GM21360 (cell line): ENCODE measurements around the gene CDH4.

ENCODE experiments used
- ATAC-seq: cut with Tn5 transposase; IDR thresholded peaks from one replicate; pipeline ENCODE4 v1.9.1; 2021; ENCODE audit warnings: mild to moderate bottlenecking, moderate library complexity; ENCODE audit not compliant: unreplicated experiment

Gene CDH4

GRCh38 chr20:61895686-61896057, 643.6 kb downstream of the CDH4 start:
- no peak for ATAC-seq

- ATAC-seq = no peak
Measured at GRCh38 chr20:61896058-61896961, 644.2 kb downstream of the CDH4 start.

GRCh38 chr20:61897401-61898295, 645.6 kb downstream of the CDH4 start:
- ATAC-seq = no peak

- no peak for ATAC-seq
Measured at GRCh38 chr20:61898405-61898804, 646.3 kb downstream of the CDH4 start.

GRCh38 chr20:61900011-61900944, 648.2 kb downstream of the CDH4 start:
- no peak for ATAC-seq

GRCh38 chr20:61900945-61901293, 648.9 kb downstream of the CDH4 start:
- no peak for ATAC-seq

GRCh38 chr20:61901392-61902220, 649.5 kb downstream of the CDH4 start:
- ATAC-seq = no peak

GRCh38 chr20:61902221-61902869, 650.3 kb downstream of the CDH4 start:
- no peak for ATAC-seq

- no peak for ATAC-seq
Measured at GRCh38 chr20:61903575-61904340, 651.7 kb downstream of the CDH4 start.

- no peak for ATAC-seq
Measured at GRCh38 chr20:61904456-61904855, 652.4 kb downstream of the CDH4 start.

GRCh38 chr20:61905781-61906523, 653.9 kb downstream of the CDH4 start:
- ATAC-seq = no peak

GRCh38 chr20:61907081-61907891, 655.2 kb downstream of the CDH4 start:
- ATAC-seq = no peak

- ATAC-seq = no peak
Measured at GRCh38 chr20:61908057-61909026, 656.3 kb downstream of the CDH4 start.

- ATAC-seq = no peak
Measured at GRCh38 chr20:61909028-61909427, 657.0 kb downstream of the CDH4 start.

- no peak for ATAC-seq
Measured at GRCh38 chr20:61909821-61910220, 657.8 kb downstream of the CDH4 start.

GRCh38 chr20:61911824-61912223, 659.8 kb downstream of the CDH4 start:
- no peak for ATAC-seq
